Mucosa of gallbladder (tissue), 1 donor: ENCODE results near the gene CALD1. TPM values are rescaled to one million over a fixed set of nuclear protein-coding genes. Genes with fewer than 3 reads are reported as not detected.

Experiments used
- DNase-seq: peaks from one replicate; pipeline ENCODE4 v3.0.0-alpha.2; 2020; ENCODE audit warnings: low spot score
- total RNA-seq: library from RNA; stranded (reverse); gene quantifications from one replicate; pipeline ENCODE4 v1.2.1, GENCODE V29; 2021
- donor health status: DM: no; HTN: no; CAD: no.

The CALD1 gene
- total RNA-seq, 1 donor from 2014 or later, result 601 TPM

DNA sequence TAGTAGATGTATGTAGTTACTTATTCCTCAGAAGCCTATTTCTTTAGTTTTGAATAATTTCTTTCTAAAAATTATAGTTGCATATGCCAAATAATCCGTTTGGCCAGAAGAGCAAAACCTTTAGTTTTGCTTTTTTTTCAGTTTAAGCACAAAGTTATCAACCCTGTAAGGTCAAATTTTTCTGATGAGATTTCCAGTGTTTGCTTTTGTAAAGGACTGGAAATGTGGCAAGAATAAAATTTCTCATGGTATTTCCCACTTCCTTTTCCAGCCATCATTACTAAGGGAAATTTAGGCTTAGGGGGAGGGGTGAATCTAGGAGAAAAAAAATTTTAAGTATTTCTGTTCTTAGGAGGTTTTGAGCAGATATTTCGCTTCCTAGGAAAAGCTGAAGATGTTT is 7.6 kb downstream of the CALD1 start:
- no peak for DNase-seq

DNA sequence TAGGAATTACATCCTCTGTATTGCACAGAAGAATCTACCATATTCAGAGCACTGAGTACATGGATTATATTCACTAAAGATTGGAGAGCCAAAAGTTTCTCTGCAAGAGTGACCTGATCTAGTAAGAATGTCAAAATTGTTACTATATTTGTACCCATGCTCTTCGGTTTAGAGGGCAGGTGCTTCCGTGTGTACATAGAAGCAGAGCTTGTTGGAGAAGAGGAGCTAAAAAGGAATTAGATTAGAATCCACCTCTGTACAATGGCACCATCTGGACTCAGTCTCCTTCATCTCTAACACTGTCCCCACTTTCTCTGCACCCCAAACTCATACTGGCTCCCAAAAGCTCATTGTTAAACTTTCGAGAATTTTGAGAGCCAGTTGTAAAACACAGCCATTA is 8.3 kb downstream of the CALD1 start:
- no peak for DNase-seq

DNA sequence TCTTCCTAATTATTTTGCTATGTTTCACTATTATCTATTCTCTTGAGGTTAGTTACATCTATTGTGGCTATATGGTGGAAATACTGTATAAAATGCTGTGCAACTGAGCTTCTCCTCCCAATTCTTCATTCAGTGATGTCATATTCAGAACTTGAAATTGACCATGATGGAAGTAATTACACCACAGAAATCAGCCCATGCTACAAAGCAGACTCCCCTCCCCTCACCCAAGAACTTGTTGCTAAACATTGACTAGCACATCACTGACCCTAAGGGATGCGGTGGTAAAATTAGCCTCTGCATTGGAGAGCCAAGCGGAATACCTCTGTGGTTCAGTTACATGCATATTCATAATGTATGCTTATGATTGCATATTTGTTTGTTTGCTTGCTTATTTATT is 8.8 kb downstream of the CALD1 start:
- DNase-seq, result no peak

DNA sequence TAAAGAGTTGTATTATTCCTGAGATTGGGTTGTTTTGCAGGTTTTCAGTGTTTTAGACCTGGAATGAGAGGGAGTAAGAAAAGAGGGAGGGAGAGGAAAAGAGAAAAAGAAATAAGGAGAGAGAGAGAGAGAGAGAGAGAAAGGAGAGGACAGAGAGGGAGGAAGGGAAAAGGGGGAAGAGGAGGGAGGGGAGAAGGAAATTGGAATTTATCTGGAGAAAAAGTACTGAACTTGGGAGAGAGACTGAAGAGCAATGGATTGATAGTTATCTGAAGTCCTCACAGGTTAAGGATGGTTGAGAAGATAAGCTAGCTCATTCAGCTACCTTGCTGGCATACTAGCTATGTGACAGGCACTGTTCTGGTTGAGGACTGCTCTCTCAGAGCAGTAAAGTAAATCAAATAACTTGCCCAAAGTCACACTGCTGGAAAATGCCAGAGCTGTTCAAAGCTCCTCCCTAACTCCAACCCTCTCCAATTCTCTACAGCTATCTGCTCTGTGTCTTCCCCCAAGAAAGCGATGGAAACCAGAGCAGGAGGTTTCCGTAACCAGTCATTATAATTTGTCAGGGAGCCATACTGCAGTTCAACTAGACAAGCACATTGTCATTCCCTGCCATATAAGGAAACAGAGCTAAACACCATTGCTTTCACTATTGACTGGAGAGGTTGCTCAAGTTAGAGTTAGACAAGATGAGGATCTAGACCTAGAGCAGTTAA is 10.7 kb downstream of the CALD1 start:
- peak; percentile 48 for DNase-seq

DNA sequence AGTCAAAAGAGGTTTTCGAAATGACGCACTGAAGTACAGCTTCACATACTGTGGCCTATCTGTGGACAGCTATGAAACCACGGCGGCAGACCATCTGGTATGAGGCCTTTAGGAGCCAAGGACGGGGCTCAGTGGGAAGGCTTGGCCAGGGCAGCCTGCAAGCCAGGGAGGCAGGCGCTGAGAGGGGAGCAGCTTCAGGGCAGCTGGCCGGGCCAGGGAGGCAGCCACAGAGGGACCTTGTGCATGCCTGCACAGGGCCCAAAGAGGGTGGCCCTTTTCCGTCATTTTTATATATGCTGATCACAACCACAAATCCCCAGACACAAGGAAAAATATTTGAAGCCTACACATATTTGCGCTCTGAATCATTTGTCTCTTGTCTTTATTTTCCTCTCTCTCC is 13.5 kb downstream of the CALD1 start:
- no peak for DNase-seq

DNA sequence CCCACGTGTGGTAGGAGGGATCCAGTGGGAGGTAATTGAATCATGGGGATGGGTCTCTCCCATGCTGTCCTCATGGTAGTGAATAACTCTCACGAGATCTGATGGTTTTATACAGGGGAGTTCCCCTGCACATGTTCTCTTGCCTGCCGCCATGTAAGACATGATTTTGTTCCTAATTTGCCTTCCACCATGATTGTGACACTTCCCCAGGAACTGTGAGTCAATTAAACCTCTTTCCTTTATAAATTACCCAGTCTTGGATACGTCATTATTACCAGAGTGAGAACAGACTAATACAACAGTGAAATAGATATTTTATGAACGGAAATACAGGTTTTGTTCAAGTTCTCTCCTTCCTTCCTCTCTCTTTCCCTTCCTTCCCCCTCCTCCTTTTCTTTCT is 15.8 kb downstream of the CALD1 start:
- no peak for DNase-seq

GRCh38 chr7:134798155-134798554 is 18.7 kb downstream of the CALD1 start:
- DNase-seq, result no peak

- no peak for DNase-seq
These were observed 19.9 kb downstream of the CALD1 start for GRCh38 chr7:134799377-134799776.

DNA sequence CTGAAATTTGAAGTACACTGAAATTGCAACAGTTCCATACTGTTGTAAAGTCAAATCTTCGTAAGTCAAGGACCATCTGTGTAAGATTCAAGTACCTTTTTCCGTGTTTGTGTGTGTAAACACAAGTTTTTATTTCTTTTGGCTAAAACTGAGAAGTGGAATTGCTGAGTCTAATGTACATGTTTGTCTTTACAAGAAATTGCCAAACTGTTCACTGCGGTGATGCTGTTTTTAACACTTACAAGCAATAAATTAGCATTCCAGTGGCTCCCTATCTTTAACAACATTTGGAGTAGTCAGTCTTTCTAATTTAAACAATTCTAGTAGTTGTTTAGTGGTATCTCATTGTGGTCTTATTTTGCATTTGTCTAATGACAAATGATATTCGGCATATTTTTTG is 23.3 kb downstream of the CALD1 start:
- no peak for DNase-seq

DNA sequence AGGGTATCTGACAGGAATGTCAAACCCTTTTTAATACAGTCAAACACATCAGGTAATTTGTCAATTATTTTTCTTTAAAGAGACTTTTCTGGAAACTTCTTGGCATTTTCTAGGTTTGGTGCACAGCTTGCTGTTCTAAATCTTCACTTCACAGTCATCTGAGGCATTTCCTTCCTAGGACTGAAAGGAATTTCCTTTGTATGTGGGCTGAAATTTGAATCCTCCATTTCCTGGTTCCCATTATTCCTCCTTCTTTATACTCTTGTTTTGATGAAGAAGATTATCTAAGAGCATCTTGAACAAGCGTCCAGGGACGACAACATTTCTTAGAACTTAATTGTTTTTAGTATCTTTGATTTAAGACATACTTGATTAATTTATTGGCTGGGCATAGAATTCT is 24.9 kb downstream of the CALD1 start:
- DNase-seq, result no peak

- no peak for DNase-seq
These were observed 25.4 kb downstream of the CALD1 start for GRCh38 chr7:134804854-134805253.

DNA sequence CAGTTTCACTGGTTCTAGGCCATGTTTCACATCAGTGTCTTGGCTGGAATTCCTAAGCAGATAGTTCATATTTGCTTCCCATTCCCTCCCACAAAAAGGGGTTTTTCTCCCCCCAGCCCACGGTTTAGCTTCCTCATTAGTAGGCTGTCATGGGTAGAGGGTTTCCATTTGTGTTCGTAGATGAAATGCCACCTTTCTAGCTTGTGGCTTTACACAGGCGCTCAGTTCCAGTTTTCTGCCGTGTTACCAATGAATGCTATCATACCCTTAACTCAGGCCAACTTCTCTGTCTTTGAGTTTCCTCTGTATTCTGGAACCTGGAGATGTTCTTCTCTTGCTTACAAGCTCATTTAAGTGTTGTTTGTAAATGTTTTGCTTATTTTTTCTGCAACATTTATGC is 26.8 kb downstream of the CALD1 start:
- DNase-seq, result no peak

GRCh38 chr7:134809616-134810015 is 30.2 kb downstream of the CALD1 start:
- no peak for DNase-seq

DNA sequence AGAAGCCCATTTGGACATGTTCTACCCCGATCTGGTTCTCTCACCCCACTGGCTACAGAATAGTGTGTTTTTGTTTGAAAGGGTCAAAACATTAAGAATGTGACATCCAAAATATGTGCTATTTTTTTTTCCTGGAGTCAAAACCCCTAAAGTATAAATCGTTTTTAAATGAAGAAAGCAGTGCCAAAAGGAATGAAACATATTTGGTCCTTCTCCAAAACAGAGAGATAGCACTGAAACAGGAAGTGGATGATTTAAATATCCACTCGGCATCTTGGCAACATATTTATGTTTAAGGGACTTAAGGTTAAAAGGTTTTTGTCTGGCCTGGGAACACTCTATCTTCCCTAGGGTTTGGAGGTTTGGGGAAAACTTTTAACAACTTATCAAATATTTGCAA is 32.3 kb downstream of the CALD1 start:
- DNase-seq, result no peak

- no peak for DNase-seq
These were observed 34.4 kb downstream of the CALD1 start for GRCh38 chr7:134813663-134814396.

DNA sequence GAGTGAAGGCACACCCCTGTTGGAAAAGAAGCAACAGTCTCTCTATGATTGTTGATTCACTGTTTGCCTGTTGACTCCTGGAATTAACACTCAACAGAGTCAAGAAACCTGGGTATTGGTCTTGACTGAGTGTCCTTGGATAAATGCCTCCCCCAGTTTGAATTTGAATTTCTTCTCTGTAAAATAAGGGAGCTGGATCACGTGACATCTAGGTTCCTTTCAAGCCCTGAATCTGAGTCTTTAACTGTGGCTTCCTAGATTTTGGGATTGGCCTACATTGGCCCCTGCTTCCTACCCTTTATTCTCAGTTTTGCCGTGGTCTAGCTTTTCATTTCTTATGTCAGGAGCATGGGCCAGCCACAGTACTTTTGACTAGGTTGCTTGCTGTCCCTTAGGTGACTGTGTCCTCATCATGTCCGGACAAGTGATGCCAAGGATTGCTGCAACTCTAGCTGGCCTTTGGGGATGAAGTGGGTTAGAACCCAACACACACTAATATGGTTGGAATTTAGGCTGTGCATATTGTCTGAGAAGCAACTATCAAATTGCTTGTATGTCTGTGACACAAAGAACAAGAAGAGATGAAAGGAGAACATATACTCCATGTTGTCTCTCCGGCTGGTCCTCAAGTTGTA is 35.4 kb downstream of the CALD1 start:
- DNase-seq, result no peak

DNA sequence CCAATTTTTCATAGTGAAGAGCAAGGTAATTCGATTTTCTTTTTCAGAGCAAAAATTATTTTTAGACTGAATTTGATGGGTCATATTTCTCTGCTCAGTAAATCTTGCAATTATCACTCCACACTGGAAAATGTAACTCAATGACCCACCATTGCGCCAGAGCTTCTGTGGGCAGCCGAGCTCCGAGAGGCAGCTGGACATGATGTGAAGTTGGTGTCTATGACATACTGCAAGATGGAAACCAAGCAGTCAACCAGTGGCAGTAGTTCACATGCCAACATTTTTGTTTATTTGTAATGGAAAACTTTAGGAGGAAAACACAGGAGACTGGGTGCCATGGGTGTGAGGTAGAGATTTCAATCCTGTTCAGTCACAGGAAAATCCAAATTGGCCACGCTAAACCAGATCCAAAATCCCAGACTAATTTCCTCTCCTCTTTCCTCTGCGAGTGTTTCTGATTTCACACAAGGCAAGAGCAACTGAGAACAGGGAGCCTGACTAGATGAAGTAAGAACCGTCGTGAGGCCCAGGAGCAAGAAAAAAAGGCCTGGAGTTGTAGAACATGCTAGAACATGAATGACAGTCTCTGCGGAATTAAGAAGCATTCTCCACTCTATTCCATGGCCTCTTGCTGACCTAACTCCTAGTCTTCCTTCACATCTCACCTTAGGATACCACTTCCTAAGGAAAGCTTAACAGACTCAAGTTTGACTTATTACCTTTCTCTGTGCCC is 39.3 kb downstream of the CALD1 start:
- DNase-seq, result no peak

DNA sequence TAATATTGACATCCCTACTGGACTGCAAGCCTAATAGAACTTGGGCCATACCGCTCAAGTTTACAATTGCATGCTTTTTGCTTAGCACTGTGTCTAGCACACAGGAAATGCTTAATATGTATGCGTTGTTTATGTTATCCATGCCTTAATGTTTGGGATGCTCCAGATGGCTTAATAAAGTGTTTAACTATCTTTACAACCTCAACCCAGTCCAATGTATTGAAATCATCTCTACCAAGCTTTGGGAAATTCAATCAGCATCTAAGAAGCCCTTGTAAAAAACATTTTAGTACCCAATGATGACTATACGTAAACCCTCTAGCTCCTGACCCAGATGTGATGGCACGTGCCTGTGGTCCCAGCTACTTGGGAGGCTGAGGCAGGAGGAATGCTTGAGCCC is 40.0 kb downstream of the CALD1 start:
- DNase-seq, result no peak

DNA sequence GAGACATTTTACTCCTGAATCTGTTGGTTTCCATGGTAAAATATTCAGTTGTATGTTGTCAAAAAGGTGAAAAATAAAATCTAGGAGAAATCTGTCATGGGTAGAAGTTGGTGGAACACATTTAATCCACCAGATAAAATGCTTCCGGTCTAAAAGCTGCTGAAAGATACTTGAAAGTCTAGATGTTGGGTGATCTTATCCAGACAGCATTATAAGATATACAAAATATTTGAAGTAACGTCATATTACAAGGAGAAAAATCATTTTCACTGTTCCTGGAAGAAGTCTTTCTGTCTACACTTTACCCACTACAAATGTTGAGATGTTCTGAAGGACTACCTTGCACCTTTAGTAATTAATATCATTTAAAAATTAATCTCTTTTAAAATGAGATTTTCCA is 40.9 kb downstream of the CALD1 start:
- no peak for DNase-seq

- DNase-seq, result no peak
These were observed 41.3 kb downstream of the CALD1 start for GRCh38 chr7:134820778-134821177.

DNA sequence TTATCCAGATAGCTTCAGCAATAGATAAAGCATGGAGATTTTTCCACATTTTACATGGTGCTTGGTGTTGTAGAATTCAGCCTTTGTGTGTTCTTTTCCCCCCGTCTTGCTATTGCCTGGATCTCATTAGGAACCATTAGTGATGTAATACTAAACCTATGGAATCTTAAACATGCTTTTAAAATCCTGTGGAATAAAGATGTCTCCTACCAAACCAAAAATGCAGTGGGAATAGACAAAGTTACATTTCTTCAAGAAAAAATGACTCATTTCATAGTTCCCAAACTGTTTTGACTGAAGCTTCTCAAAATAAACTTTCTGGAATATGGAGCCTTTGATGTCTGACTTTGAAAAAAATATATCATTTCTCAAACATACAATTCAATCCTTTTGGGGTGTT is 44.0 kb downstream of the CALD1 start:
- no peak for DNase-seq

- DNase-seq, result no peak
These were observed 46.2 kb downstream of the CALD1 start for GRCh38 chr7:134825666-134826065.
